PFSK-1 (cell line): Measurements from ENCODE around the gene SPEM2.

Experiments used
- POLR2AphosphoS5 ChIP-seq: IDR thresholded peaks from 2 replicates; pipeline ENCODE4 v1.6.1; 2012; ENCODE audit warnings: low read depth, mild to moderate bottlenecking, control low read depth, low read length, moderate library complexity
- REST ChIP-seq, 2 experiments: IDR thresholded peaks; 2 replicates each; pipeline versions ENCODE4 v1.6.1 to v1.8.0; 2011 to 2012; ENCODE audit warnings: low read depth in 2 of 2, low read length in 2 of 2, control low read depth in 1 of 2, inconsistent platforms in 1 of 2, mild to moderate bottlenecking in 1 of 2, moderate library complexity in 1 of 2; ENCODE audit not compliant: insufficient read depth in 1 of 2
- SIN3A ChIP-seq: IDR thresholded peaks from 2 replicates; pipeline ENCODE4 v1.6.1; 2012; ENCODE audit warnings: mild to moderate bottlenecking, low read length, moderate library complexity, borderline replicate concordance; ENCODE audit not compliant: insufficient read depth

- TF ChIP-seq POLR2AphosphoS5 (0 out of 2 replicates have a peak, but pooled peaks have one; percentile 50), SIN3A (no peak), REST (IDR thresholded peaks at IDR 0.05; ENCODE audit: insufficient read depth in 1 of 2, low read depth in 2 of 2, low read length in 2 of 2) (no peak)
These were observed 20.6 kb upstream of the SPEM2 start for GRCh38 chr17:7404737-7405349.
